Measurements from ENCODE around the gene GALNT10. TPM values are rescaled to one million over a fixed set of nuclear protein-coding genes. Genes with fewer than 3 reads are reported as not detected.

GALNT10 gene
- total RNA-seq, 2 donors from 2014 or later: 21.7 to 27.1 TPM

DNA sequence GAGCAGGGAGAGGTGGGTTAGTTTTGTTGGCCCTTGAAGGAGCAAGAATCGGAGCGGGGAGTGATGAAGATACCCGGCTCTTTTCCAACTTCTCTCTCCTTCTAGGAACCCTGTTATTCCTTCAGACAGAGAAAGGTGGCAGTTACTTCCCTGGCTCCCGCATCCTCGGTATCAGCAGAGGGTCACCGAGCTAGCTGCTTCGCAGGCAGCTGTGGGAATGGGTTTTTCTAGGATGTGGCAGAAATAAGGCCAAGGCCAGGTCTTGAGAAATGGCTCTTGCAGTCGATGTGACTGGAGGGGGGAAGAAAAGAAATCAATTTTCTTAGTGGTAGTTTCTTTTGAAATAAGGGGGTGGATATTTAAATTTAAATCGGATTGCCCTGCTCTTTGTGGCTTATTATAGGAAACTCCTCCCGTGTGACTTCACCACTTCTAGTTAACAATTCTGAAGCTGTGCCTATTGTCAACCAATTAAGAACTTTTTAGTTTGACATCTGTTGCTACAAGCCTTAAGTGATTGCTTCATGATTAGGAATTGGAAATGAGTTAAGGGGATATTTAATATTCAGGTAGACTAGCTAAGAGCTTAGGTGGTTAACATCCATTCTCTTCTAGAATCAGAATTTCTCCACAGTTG is 256.7 kb downstream of the GALNT10 start:
- no peak for DNase-seq (ENCODE audit: low spot score)

GRCh38 chr5:154449786-154450185 is 259.3 kb downstream of the GALNT10 start:
- no peak overlapping the region for H3K4me3 ChIP-seq
- no peak overlapping the region for H3K27ac ChIP-seq
- WGBS: 72% methylated on average over 2 of the region's 2 CpGs
- intact Hi-C loops (cut with DNase I): no loop called here
- H3K9me3 ChIP-seq: no peaks in the 10 kb centered on the region
- TF ChIP-seq POLR2AphosphoS5 (IDR thresholded peaks at IDR 0.05) (no peak), POLR2A (IDR thresholded peaks at IDR 0.05) (no peak)
- TF ChIP-seq, protein P1, sequence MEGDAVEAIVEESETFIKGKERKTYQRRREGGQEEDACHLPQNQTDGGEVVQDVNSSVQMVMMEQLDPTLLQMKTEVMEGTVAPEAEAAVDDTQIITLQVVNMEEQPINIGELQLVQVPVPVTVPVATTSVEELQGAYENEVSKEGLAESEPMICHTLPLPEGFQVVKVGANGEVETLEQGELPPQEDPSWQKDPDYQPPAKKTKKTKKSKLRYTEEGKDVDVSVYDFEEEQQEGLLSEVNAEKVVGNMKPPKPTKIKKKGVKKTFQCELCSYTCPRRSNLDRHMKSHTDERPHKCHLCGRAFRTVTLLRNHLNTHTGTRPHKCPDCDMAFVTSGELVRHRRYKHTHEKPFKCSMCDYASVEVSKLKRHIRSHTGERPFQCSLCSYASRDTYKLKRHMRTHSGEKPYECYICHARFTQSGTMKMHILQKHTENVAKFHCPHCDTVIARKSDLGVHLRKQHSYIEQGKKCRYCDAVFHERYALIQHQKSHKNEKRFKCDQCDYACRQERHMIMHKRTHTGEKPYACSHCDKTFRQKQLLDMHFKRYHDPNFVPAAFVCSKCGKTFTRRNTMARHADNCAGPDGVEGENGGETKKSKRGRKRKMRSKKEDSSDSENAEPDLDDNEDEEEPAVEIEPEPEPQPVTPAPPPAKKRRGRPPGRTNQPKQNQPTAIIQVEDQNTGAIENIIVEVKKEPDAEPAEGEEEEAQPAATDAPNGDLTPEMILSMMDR (IDR thresholded peaks at IDR 0.05): no peak
- H3K4me1 ChIP-seq (replicated peaks): no peaks in the 10 kb centered on the region
- no peaks in the 10 kb centered on the region for H3K27me3 ChIP-seq (replicated peaks; ENCODE audit: insufficient read depth)
- H3K36me3 ChIP-seq: no peaks in the 10 kb centered on the region
- DNase-seq (ENCODE audit: low spot score): no peak

More for the DNA sequence above, 256.7 kb downstream of the GALNT10 start:
- Histone ChIP-seq H3K36me3 (no peaks in the 10 kb centered on the region), H3K9me3 (no peaks in the 10 kb centered on the region), H3K4me3 (peak overlapping the region; percentile 83 to 87), H3K27ac (peak overlapping the region; percentile 75 to 77), H3K4me1 (replicated peaks) (no peaks in the 10 kb centered on the region), H3K27me3 (replicated peaks; ENCODE audit: insufficient read depth) (no peaks in the 10 kb centered on the region)
- intact Hi-C loops (cut with DNase I): no loop called here
- 3% methylated on average over 10 of the region's 10 CpGs for WGBS
- TF ChIP-seq POLR2A (IDR thresholded peaks at IDR 0.05) (no peak), POLR2AphosphoS5 (IDR thresholded peaks at IDR 0.05) (no peak)
- TF ChIP-seq, protein P1 (IDR thresholded peaks at IDR 0.05): no peak

DNA sequence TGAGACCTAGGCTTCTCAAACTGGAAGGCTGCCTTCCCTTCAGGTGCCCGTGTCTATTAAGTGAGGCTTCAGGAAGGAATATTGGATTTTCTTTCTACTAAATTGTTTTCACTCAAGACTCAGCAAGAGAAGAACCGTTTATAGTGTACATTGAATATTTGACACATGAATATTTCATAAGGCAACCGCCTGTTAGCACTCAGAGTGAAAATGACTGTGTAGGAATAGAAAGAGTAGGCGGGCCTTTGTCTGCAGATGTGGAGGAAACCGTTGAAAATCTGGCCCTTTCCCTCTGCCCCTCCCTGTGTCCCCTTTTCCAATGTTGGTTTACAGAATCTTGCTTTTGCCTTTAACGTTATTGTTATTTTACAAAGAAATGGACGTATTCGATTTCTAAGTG is 261.4 kb downstream of the GALNT10 start:
- Histone ChIP-seq H3K27me3 (replicated peaks; ENCODE audit: insufficient read depth) (no peaks in the 10 kb centered on the region), H3K9me3 (no peaks in the 10 kb centered on the region), H3K4me3 (no peak overlapping the region), H3K36me3 (no peaks in the 10 kb centered on the region), H3K4me1 (replicated peaks) (no peaks in the 10 kb centered on the region), H3K27ac (no peak overlapping the region)
- intact Hi-C loops (cut with DNase I): no loop called here
- DNase-seq (ENCODE audit: low spot score): no peak
- TF ChIP-seq POLR2A (IDR thresholded peaks at IDR 0.05) (no peak), POLR2AphosphoS5 (IDR thresholded peaks at IDR 0.05) (no peak)
- WGBS: 87% methylated on average over 8 of the region's 8 CpGs

GRCh38 chr5:154455585-154455984 is 265.1 kb downstream of the GALNT10 start:
- WGBS: 85% methylated on average over 5 of the region's 5 CpGs
- no peak for DNase-seq (ENCODE audit: low spot score)
- TF ChIP-seq, protein P1 (IDR thresholded peaks at IDR 0.05): no peak
- TF ChIP-seq POLR2AphosphoS5 (IDR thresholded peaks at IDR 0.05) (no peak), POLR2A (IDR thresholded peaks at IDR 0.05) (no peak)
- intact Hi-C loops (cut with DNase I): no loop called here
- no peak overlapping the region for H3K4me3 ChIP-seq
- no peaks in the 10 kb centered on the region for H3K9me3 ChIP-seq
- H3K27ac ChIP-seq: no peak overlapping the region
- H3K27me3 ChIP-seq (replicated peaks; ENCODE audit: insufficient read depth): no peaks in the 10 kb centered on the region
- no peaks in the 10 kb centered on the region for H3K4me1 ChIP-seq (replicated peaks)
- no peaks in the 10 kb centered on the region for H3K36me3 ChIP-seq

DNA sequence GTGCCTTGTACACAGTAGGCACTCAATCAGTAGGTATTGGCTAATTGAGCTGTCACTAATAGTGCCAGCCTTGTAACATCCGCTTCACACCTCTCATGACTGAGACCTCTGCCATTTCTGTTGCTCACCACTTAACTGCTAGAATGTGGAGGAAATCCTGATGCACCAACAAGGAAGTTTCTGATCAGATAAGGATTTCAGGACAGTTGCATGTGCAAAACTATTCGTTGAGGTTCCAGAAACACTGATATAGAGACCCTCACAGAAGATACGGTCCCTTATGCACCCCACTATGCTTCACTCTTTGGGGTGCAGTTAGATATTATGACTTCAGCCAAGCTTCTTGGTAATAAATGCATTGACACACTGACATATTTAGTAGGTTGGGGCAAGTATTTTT is 266.0 kb downstream of the GALNT10 start:
- intact Hi-C loops (cut with DNase I): no loop called here
- TF ChIP-seq, protein P1 (IDR thresholded peaks at IDR 0.05): no peak
- TF ChIP-seq POLR2A (IDR thresholded peaks at IDR 0.05) (no peak), POLR2AphosphoS5 (IDR thresholded peaks at IDR 0.05) (no peak)
- 89% methylated on average over 3 of the region's 3 CpGs for WGBS
- no peak overlapping the region for H3K27ac ChIP-seq
- no peaks in the 10 kb centered on the region for H3K4me1 ChIP-seq (replicated peaks)
- no peaks in the 10 kb centered on the region for H3K27me3 ChIP-seq (replicated peaks; ENCODE audit: insufficient read depth)
- H3K4me3 ChIP-seq: no peak overlapping the region
- no peak for DNase-seq (ENCODE audit: low spot score)
- H3K36me3 ChIP-seq: no peaks in the 10 kb centered on the region
- H3K9me3 ChIP-seq: no peaks in the 10 kb centered on the region
